Panc1 (cell line): ENCODE results near the gene YY1.

Experiments
- POLR2AphosphoS5 ChIP-seq: IDR thresholded peaks from 2 replicates; pipeline ENCODE4 v1.6.1; 2012; ENCODE audit warnings: mild to moderate bottlenecking, low read depth, low read length, moderate library complexity
- TF ChIP-seq, protein P1 (sequence below): fragments of 450-650 bp; IDR thresholded peaks from 2 replicates; pipeline ENCODE4 v1.5.1; 2017; ENCODE audit warnings: mild to moderate bottlenecking
- TF ChIP-seq, protein P2 (sequence below), 2 experiments: IDR thresholded peaks; 2 replicates each; pipeline ENCODE4 v1.6.1; 2011 to 2012; ENCODE audit warnings: low read depth in 2 of 2, control low read depth in 1 of 2, low read length in 1 of 2, mild to moderate bottlenecking in 1 of 2, moderate library complexity in 1 of 2; ENCODE audit not compliant: insufficient read depth in 1 of 2

DNA sequence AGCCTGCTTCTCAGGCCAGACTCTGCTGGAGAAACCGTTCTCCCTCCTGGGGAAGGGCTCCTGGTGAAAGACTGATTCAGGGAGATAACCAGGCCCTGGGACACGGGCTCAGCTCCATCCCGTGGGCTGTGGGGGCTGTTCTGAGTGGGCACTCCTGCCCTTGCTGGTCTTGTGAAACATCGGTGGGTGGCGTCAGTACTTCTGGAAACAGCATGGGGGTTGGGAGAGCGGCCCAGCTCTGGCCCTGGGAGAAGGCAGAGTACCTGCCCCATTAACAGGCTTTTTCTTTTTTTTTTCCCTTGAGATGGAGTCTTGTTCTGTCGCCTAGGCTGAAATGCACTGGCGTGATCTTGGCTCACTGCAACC lies 85.0 kb downstream of the YY1 start:
- TF ChIP-seq, protein P1, sequence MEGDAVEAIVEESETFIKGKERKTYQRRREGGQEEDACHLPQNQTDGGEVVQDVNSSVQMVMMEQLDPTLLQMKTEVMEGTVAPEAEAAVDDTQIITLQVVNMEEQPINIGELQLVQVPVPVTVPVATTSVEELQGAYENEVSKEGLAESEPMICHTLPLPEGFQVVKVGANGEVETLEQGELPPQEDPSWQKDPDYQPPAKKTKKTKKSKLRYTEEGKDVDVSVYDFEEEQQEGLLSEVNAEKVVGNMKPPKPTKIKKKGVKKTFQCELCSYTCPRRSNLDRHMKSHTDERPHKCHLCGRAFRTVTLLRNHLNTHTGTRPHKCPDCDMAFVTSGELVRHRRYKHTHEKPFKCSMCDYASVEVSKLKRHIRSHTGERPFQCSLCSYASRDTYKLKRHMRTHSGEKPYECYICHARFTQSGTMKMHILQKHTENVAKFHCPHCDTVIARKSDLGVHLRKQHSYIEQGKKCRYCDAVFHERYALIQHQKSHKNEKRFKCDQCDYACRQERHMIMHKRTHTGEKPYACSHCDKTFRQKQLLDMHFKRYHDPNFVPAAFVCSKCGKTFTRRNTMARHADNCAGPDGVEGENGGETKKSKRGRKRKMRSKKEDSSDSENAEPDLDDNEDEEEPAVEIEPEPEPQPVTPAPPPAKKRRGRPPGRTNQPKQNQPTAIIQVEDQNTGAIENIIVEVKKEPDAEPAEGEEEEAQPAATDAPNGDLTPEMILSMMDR: no peak
- no peak for TF ChIP-seq POLR2AphosphoS5
- TF ChIP-seq, protein P2, sequence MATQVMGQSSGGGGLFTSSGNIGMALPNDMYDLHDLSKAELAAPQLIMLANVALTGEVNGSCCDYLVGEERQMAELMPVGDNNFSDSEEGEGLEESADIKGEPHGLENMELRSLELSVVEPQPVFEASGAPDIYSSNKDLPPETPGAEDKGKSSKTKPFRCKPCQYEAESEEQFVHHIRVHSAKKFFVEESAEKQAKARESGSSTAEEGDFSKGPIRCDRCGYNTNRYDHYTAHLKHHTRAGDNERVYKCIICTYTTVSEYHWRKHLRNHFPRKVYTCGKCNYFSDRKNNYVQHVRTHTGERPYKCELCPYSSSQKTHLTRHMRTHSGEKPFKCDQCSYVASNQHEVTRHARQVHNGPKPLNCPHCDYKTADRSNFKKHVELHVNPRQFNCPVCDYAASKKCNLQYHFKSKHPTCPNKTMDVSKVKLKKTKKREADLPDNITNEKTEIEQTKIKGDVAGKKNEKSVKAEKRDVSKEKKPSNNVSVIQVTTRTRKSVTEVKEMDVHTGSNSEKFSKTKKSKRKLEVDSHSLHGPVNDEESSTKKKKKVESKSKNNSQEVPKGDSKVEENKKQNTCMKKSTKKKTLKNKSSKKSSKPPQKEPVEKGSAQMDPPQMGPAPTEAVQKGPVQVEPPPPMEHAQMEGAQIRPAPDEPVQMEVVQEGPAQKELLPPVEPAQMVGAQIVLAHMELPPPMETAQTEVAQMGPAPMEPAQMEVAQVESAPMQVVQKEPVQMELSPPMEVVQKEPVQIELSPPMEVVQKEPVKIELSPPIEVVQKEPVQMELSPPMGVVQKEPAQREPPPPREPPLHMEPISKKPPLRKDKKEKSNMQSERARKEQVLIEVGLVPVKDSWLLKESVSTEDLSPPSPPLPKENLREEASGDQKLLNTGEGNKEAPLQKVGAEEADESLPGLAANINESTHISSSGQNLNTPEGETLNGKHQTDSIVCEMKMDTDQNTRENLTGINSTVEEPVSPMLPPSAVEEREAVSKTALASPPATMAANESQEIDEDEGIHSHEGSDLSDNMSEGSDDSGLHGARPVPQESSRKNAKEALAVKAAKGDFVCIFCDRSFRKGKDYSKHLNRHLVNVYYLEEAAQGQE (IDR thresholded peaks at IDR 0.05; ENCODE audit: insufficient read depth in 1 of 2, low read depth in 2 of 2, low read length in 1 of 2): no peak
